ENCODE results near the gene SMS. TPM values are rescaled to one million over a fixed set of nuclear protein-coding genes. Genes with fewer than 3 reads are reported as not detected.

SMS gene
- total and polyA plus RNA-seq, 2 of the 13 experiments (the other 11 are each of a cell fraction or from before 2014, with no cell fraction given) = 40.5 to 91.9 TPM

DNA sequence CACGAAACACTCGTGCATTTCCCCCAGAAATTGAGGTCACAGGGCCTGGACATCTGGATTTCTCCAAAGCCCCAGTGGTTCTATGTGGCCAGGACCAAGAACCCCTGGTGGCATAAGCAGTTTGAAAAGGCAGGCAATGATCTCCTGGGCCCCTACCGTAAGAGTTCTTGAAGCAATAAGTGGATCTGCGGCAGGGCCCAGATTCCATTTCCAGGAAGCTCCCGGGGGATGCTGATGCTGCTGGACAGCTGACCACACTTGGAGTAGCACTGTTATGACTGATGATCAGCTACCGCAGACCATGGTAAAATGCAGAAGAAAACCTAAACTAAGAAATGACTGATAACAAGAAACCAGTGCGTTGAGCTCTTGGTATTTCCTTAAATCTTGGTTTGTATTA, 27.8 kb downstream of the SMS start:
- FAIRE-seq (no peak), DNase-seq (ENCODE audit: low spot score) (no peak)
- intact Hi-C loops (cut with micrococcal nuclease; ENCODE audit: unreplicated experiment) = no loop called here

DNA sequence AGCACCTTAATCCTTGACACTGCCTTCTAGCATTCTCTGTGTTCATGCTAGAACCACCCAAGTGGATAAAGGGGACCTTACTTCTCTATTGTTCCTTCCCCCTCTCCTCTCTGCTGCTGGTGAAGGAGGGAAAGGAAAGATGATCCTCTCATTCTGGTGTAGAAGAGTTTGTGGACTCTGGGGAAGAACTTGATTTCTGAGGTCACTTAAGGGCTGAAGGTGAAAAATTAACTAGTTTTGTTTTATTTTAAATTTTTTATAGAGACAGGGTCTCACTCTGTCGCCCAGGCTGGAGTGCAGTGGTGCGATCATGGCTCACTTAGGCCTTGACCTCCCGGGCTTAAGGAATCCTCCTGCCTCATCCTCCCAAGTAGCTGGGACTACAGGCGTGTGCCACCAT, 29.8 kb downstream of the SMS start:
- FAIRE-seq (no peak), DNase-seq (ENCODE audit: low spot score) (no peak), ATAC-seq (no peak)
- Histone ChIP-seq H3K27ac (ENCODE audit: extremely low read length, insufficient read depth, low read length) (no peak overlapping the region), H3K4me1 (ENCODE audit: insufficient read depth, low read length) (no peaks in the 10 kb centered on the region), H3K4me3 (replicated peaks in 1 of 3; ENCODE audit: insufficient read depth in 1 of 3, low read depth in 2 of 3, low read length in 3 of 3) (no peak overlapping the region), H4K20me1 (ENCODE audit: insufficient read depth, low read length) (no peaks in the 10 kb centered on the region), H3K4me2 (ENCODE audit: low read depth, low read length) (no peak overlapping the region), H3K9me3 (ENCODE audit: low read length) (no peaks in the 10 kb centered on the region), H3K27me3 (ENCODE audit: control insufficient read depth in 1 of 2, insufficient read depth in 2 of 2, low read length in 2 of 2) (no peaks in the 10 kb centered on the region), H2AFZ (ENCODE audit: low read length) (no peak overlapping the region), H3K79me2 (ENCODE audit: insufficient read depth, low read length) (peaks cover 6% of the 10 kb centered on the region), H3K9ac (ENCODE audit: insufficient read depth, low read depth, low read length) (no peak overlapping the region), H3K36me3 (replicated peaks in 1 of 2; ENCODE audit: control insufficient read depth in 1 of 2, insufficient read depth in 2 of 2, low read length in 2 of 2) (peaks cover 0 to 12% of the 10 kb centered on the region in 2 experiments; a peak in 4 of 5 replicates)
- intact Hi-C loops (cut with micrococcal nuclease; ENCODE audit: unreplicated experiment) (loop anchor here (10.0 kb wide), 1 partner anchor 136 kb away; the partner anchor contains the start of gene MBTPS2), in situ Hi-C loops (cut with HindIII; ENCODE audit: extremely low pct_ligation_motif_present, low pct_unique_long_range_greater_than_20kb) (no loop called here)
- TF ChIP-seq RARG (CRISPR knock-in tag; IDR thresholded peaks at IDR 0.05; ENCODE audit: low read depth) (no peak), RXRB (CRISPR knock-in tag; IDR thresholded peaks at IDR 0.05; ENCODE audit: borderline replicate concordance) (no peak), IRX3 (CRISPR knock-in tag; IDR thresholded peaks at IDR 0.05; ENCODE audit: borderline replicate concordance, low read depth) (no peak)
- TF ChIP-seq, protein P1, sequence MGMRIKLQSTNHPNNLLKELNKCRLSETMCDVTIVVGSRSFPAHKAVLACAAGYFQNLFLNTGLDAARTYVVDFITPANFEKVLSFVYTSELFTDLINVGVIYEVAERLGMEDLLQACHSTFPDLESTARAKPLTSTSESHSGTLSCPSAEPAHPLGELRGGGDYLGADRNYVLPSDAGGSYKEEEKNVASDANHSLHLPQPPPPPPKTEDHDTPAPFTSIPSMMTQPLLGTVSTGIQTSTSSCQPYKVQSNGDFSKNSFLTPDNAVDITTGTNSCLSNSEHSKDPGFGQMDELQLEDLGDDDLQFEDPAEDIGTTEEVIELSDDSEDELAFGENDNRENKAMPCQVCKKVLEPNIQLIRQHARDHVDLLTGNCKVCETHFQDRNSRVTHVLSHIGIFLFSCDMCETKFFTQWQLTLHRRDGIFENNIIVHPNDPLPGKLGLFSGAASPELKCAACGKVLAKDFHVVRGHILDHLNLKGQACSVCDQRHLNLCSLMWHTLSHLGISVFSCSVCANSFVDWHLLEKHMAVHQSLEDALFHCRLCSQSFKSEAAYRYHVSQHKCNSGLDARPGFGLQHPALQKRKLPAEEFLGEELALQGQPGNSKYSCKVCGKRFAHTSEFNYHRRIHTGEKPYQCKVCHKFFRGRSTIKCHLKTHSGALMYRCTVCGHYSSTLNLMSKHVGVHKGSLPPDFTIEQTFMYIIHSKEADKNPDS (CRISPR knock-in tag; IDR thresholded peaks at IDR 0.05) = no peak
- no TSS peak for BruUV-seq (replicated peaks)
- WGBS (ENCODE audit: low lambda C conversion rate) = 98% methylated on average over 4 of the region's 4 CpGs
- ChIA-PET CTCF (ENCODE audit: low intra/inter-chr PET ratio, low total read pairs) (no interaction called here), POLR2A (no interaction called here)

More for the DNA sequence above, 27.8 kb downstream of the SMS start:
- Histone ChIP-seq H3K4me1 (ENCODE audit: insufficient read depth, low read length) (no peaks in the 10 kb centered on the region), H3K27ac (ENCODE audit: extremely low read length, insufficient read depth, low read length) (no peak overlapping the region), H3K4me2 (ENCODE audit: low read depth, low read length) (no peak overlapping the region), H3K9me3 (ENCODE audit: low read length) (no peaks in the 10 kb centered on the region), H3K79me2 (ENCODE audit: insufficient read depth, low read length) (peaks cover 22% of the 10 kb centered on the region), H3K4me3 (replicated peaks in 1 of 3; ENCODE audit: insufficient read depth in 1 of 3, low read depth in 2 of 3, low read length in 3 of 3) (no peak overlapping the region), H4K20me1 (ENCODE audit: insufficient read depth, low read length) (no peaks in the 10 kb centered on the region), H3K9ac (ENCODE audit: insufficient read depth, low read depth, low read length) (no peak overlapping the region), H2AFZ (ENCODE audit: low read length) (no peak overlapping the region), H3K27me3 (ENCODE audit: control insufficient read depth in 1 of 2, insufficient read depth in 2 of 2, low read length in 2 of 2) (no peaks in the 10 kb centered on the region), H3K36me3 (replicated peaks in 1 of 2; ENCODE audit: control insufficient read depth in 1 of 2, insufficient read depth in 2 of 2, low read length in 2 of 2) (peaks cover 0 to 12% of the 10 kb centered on the region in 2 experiments; a peak in 3 of 5 replicates)
- in situ Hi-C loops (cut with HindIII; ENCODE audit: extremely low pct_ligation_motif_present, low pct_unique_long_range_greater_than_20kb) = no loop called here
- no TSS peak for BruUV-seq (replicated peaks)
- WGBS (ENCODE audit: low lambda C conversion rate) = 93% methylated on average over 5 of the region's 7 CpGs
- ChIA-PET POLR2A (no interaction called here), CTCF (ENCODE audit: low intra/inter-chr PET ratio, low total read pairs) (no interaction called here)
- TF ChIP-seq MEF2D (CRISPR knock-in tag; IDR thresholded peaks at IDR 0.05) = no peak
- no peak for TF ChIP-seq SCMH1 (CRISPR knock-in tag; IDR thresholded peaks at IDR 0.05; ENCODE audit: borderline replicate concordance)
- no peak for TF ChIP-seq NBN (conservative IDR thresholded peaks at IDR 0.05)
- TF ChIP-seq SP5 (CRISPR knock-in tag; IDR thresholded peaks at IDR 0.05; ENCODE audit: borderline replicate concordance, low read depth) = no peak
- TF ChIP-seq IRX3 (CRISPR knock-in tag; IDR thresholded peaks at IDR 0.05; ENCODE audit: borderline replicate concordance, low read depth) = no peak
- no peak for ATAC-seq

Measured in HepG2 (cell line).